Vagina (tissue), 2 donors: Measurements from ENCODE around the gene UBXN2A.

Source experiments
- CTCF ChIP-seq, 3 experiments: fragments of 450-650 bp in 2 of 3; fragments of 200-600 bp in 1 of 3; sonication (generic) in 1 of 3; IDR thresholded peaks; one replicate each; pipeline ENCODE4 v1.5.1; 2017 to 2019; ENCODE audit warnings: antibody characterized with exemption in 3 of 3, mild to moderate bottlenecking in 2 of 3, moderate library complexity in 2 of 3
- POLR2A ChIP-seq, 2 donors: fragments of 450-650 bp; IDR thresholded peaks; one replicate each; pipeline ENCODE4 v1.6.1; 2017; ENCODE audit warnings: antibody characterized with exemption in 2 of 2, mild to moderate bottlenecking in 2 of 2, moderate library complexity in 2 of 2
- POLR2AphosphoS5 ChIP-seq, 2 donors: sonication (generic); formaldehyde crosslinking; IDR thresholded peaks; one replicate each; pipeline ENCODE4 v1.9.0; 2017; ENCODE audit warnings: antibody characterized with exemption in 2 of 2, mild to moderate bottlenecking in 2 of 2, low read depth in 1 of 2; ENCODE audit not compliant: insufficient read depth in 1 of 2

DNA sequence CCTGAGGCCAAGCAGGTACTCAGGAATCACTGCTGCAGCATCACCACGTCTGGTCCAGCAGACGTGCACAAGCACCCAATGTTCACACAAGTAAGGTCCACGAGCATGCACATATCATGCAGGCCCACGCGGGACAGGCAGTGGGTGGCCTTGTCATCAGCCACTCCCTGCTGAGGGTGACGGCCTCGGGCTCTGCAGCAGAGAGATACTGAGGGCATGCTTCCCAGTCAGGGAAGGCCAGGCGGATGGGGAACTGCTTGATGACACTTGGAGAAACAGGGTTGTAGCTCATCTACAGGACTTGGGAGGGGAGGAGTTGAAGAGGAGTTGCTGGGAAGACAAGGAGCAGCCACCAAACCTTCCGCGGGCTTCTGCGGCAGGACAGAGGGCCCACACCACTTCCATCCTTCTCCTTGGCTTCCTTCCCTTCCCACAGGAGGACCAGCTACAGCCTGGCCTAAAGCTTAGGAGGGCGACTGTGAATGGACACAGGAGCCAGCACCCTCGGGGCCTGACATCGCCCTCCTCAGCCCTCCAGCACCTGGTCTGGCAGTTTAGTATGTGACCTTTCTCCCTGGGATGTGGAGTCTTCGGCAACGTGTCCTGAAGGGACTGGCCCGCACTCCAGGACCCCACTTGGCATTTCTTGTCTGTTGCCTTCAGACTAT, 84.9 kb downstream of the UBXN2A start:
- no peak for TF ChIP-seq CTCF (IDR thresholded peaks at IDR 0.05)
- TF ChIP-seq POLR2A (IDR thresholded peaks at IDR 0.05), result no peak
- TF ChIP-seq POLR2AphosphoS5 (IDR thresholded peaks at IDR 0.05; ENCODE audit: insufficient read depth in 1 of 2, low read depth in 1 of 2), result no peak
